GM18861 (cell line): ENCODE measurements around the gene PPARG.

Source experiments
- ATAC-seq: cut with Tn5 transposase; IDR thresholded peaks from one replicate; pipeline ENCODE4 v1.9.1; 2021; ENCODE audit not compliant: unreplicated experiment

Gene PPARG

GRCh38 chr3:12405432-12406272, 116.8 kb downstream of the PPARG start:
- no peak for ATAC-seq

- ATAC-seq, result no peak
Observed at GRCh38 chr3:12408984-12409683, 120.3 kb downstream of the PPARG start.

- no peak for ATAC-seq
Observed at GRCh38 chr3:12409684-12410596, 121.1 kb downstream of the PPARG start.

GRCh38 chr3:12413721-12414255, 124.9 kb downstream of the PPARG start:
- ATAC-seq, result no peak

GRCh38 chr3:12415014-12415680, 126.3 kb downstream of the PPARG start:
- no peak for ATAC-seq

GRCh38 chr3:12416731-12417130, 127.9 kb downstream of the PPARG start:
- ATAC-seq, result no peak

DNA sequence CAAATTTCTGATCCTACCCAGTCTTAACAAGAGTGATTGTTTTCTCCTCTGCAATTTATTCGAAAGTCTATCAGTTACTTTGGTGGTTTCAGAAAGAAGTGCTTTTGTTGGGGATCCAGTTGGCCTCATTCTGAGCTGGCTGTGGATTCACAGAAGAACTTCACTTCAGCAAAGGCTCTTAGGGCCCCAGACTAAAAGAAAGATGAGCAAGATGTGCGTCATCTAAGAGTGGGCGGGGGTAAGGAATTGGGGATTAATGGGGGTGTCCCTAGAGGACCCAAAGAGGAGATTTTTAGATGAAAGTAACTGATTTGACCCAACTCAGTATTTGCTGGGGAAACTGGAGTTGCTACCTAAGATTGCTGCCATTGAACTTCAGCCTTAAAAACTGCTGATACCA, 131.5 kb downstream of the PPARG start:
- ATAC-seq, result no peak

DNA sequence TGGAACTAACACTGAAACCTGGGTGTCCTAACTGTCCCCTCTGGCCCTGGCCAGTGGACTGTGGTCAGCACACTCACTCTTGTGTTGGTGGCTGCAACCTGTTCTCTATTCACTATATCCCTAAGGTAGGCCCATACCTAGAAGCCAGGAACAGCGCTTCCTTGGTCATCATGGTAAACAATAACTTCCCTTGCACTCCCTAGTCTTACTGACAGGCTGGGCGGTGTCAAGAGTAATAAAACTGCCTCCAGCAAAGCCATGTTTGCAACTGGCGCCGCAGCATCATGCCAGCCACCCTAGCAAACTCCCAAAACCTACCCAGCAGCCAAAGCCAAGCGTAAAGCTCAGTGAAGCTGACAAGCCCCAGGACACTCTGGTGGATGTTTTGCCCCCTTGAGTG, 132.3 kb downstream of the PPARG start:
- ATAC-seq, result no peak

GRCh38 chr3:12423131-12423530, 134.3 kb downstream of the PPARG start:
- ATAC-seq, result no peak

DNA sequence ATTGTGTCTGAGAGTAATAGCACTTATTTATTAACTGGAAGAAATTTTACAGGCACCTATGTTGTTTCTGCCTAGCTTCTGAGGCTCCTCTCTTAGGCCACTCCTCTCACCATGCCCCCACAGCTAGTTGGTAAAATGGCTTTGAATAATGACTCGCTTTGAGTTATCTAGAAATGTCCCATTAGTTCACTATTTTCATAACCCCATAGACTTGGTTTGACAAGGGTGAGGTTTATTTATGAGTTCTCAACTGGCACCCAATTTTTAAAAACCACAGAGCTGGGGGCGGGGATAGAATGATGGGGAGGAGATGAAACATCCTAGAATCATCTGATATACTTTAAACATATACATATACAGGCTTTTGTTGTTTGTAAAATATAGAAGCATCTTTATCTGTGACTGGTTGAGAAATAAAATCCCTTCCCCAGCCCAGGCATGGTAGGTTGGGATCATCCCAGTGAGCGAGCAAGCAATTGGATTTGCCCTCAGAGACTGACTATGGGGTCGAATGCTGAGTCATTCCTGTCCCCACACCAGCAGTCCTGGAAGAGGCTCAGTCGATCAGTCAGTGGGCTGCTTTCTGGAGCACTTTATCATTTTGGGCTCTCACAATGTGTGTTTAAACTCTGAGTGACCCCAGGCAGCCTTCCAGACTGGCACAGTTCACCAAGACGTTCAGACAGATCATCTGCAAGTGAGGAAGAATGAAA, 135.2 kb downstream of the PPARG start:
- no peak for ATAC-seq

DNA sequence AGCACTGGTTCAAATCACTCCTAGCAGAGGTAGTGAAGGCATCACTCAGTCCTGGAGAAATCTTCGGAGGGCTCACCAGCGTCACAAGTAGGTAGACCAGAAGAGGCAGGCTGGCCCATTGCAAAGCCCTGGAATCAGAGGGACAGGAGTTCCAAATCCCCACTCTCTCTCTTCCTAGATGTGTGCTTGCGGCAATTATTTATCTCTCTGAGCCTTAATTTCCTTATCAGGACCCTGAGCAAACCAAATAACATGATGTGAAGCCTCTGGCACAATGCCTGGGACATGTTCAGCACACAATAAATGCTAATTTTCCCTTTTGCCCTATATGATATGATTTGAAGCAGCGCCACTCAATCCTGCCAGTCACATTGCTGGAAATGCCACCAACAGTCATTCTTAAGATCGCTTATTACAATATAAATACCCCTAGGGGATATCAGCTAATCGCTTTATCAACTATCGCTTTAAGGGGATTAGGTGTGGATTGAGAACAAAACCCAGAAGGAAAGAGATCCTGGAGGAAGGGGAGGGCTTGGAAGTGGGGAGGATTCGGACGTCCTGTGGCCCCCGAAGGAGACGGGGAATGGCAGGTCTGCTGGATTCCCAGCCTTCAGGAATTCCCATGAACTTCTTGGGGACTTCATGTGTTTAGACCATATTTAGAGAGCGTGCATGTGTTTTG, 135.9 kb downstream of the PPARG start:
- no peak for ATAC-seq

DNA sequence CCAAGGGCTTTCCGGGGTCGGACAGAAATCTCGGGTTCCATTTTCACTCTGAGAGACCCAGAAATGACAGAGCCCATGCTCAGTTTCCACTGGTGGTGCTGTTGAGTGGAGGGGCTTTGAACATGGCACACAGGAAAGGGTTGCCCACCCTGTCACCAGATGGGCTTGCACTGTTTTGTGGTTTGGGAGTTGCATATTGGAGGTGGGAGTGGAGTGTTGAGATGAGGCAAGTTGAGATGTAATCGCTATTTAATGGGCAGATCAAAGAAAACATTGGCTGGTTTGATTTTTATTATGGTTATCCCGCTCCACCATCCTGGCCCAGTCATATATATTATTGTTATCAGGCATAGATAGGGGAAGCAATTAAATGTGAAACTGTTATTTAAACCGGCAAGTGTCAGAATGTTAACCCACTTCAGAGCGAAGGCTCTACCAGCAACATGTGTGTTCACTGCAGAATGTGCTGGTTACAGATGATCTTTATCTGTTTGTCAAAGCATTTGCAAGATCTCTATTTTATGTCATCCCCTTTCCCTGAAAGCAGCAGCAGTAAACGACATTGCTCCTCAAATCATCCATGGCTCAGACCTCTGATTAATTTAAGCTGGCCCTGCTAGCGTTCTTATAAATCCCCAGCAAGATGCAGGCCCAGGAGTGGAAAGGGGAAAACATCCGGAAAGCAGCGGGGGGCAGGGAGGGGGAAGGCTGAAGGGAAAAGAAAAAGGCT, 137.1 kb downstream of the PPARG start:
- no peak for ATAC-seq

GRCh38 chr3:12427551-12427950, 138.7 kb downstream of the PPARG start:
- no peak for ATAC-seq

GRCh38 chr3:12428126-12428525, 139.3 kb downstream of the PPARG start:
- no peak for ATAC-seq

GRCh38 chr3:12430086-12430485, 141.2 kb downstream of the PPARG start:
- no peak for ATAC-seq

- no peak for ATAC-seq
Observed at GRCh38 chr3:12433823-12434222, 145.0 kb downstream of the PPARG start.

DNA sequence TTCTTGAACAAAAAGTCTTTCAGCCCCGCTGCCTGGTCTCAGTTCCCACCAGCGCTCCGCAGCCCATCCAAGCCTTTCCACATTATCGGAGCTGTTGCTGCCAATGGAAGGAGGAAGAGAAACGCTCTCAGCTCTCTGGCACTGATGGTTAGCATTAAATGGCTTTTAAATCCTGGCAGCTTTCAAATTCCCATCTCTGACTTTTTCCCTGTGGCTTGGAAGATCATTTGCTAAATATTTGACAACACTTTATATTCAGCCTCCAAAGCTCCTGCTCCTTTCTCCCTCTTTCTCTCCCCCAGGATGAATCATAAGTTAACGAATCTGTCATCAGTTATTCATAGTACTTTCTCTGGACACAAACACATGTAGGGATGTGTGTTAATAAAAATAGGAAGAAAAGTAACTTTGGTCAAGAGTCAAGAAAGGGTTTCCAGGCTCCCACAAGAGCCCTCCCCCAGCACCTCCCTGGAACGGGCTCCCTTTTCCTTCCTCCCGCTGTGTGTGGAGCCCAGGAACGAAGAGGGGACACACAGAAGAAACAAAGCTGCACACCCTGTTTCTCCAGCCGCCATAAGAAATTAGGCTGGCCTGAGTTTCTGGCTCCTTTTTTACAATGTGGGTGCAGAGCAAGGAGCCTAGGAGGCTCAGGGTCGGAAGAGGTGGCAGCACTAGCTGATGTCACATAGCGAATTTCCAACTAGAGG, 147.8 kb downstream of the PPARG start:
- ATAC-seq, result no peak

GRCh38 chr3:12437221-12437605, 148.3 kb downstream of the PPARG start:
- no peak for ATAC-seq
